ENCODE results near the gene XG. TPM values are rescaled to one million over a fixed set of nuclear protein-coding genes. Genes with fewer than 3 reads are reported as not detected.
"Not testable (repeated sequence)": the region's sequence is repeated elsewhere in the genome, so short reads cannot be mapped to it uniquely, and the experiment has no call there.

Gene XG
- total RNA-seq, 1 donor from 2014 or later, result not detected

- Mint-ChIP-seq H3K27ac (no peak overlapping the region), H3K4me3 (no peak overlapping the region), H3K36me3 (ENCODE audit: low read depth) (peaks cover 79% of the 10 kb centered on the region), H3K4me1 (peaks cover 2% of the 10 kb centered on the region), H3K27me3 (no peaks in the 10 kb centered on the region), H3K9me3 (no peaks in the 10 kb centered on the region)
- TF ChIP-seq, protein P1, sequence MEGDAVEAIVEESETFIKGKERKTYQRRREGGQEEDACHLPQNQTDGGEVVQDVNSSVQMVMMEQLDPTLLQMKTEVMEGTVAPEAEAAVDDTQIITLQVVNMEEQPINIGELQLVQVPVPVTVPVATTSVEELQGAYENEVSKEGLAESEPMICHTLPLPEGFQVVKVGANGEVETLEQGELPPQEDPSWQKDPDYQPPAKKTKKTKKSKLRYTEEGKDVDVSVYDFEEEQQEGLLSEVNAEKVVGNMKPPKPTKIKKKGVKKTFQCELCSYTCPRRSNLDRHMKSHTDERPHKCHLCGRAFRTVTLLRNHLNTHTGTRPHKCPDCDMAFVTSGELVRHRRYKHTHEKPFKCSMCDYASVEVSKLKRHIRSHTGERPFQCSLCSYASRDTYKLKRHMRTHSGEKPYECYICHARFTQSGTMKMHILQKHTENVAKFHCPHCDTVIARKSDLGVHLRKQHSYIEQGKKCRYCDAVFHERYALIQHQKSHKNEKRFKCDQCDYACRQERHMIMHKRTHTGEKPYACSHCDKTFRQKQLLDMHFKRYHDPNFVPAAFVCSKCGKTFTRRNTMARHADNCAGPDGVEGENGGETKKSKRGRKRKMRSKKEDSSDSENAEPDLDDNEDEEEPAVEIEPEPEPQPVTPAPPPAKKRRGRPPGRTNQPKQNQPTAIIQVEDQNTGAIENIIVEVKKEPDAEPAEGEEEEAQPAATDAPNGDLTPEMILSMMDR (IDR thresholded peaks at IDR 0.05), result no peak
- no peak for ATAC-seq (ENCODE audit: low read depth)
- no peak for DNase-seq
- ChIA-PET POLR2A (no interaction called here), CTCF (no interaction called here)
- intact Hi-C loops (cut with micrococcal nuclease), result no loop called here
These were observed 31.9 kb upstream of the XG start for GRCh38 chrX:2719774-2720447.

GRCh38 chrX:2723286-2723879 lies 28.5 kb upstream of the XG start:
- CTCF ChIA-PET, result no interaction called here
- DNase-seq (no peak), ATAC-seq (ENCODE audit: low read depth) (no peak)
- Mint-ChIP-seq H3K4me3 (no peak overlapping the region), H3K36me3 (ENCODE audit: low read depth) (peaks cover 78% of the 10 kb centered on the region), H3K27ac (no peak overlapping the region), H3K9me3 (no peaks in the 10 kb centered on the region), H3K4me1 (no peaks in the 10 kb centered on the region), H3K27me3 (no peaks in the 10 kb centered on the region)
- TF ChIP-seq, protein P1 (IDR thresholded peaks at IDR 0.05), result no peak
- POLR2A ChIA-PET, result no interaction called here
- intact Hi-C loops (cut with micrococcal nuclease), result no loop called here

DNA sequence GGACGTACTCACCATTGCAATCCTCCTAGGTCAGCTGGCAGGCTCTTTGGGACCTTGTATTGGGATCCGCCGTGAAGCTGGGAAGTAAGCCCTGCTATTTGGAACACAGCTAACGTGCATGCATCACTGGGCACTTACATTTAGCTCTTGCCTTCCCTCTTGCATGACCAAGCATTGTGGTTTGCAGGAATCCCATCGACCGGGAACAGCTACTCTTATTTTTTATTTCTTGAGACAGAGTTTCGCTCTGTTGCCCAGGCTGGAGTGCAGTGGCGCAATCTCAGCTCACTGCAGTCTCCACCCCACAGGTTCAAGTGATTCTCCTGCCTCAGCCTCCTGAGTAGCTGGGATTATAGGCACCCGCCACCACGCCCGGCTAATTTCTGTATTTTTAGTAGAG lies 24.6 kb upstream of the XG start:
- peaks cover 82% of the 10 kb centered on the region for H3K36me3 Mint-ChIP-seq (ENCODE audit: low read depth)
- ATAC-seq (ENCODE audit: low read depth); H3K27ac Mint-ChIP-seq; CTCF ChIA-PET; H3K9me3 Mint-ChIP-seq; DNase-seq; H3K27me3 Mint-ChIP-seq; H3K4me1 Mint-ChIP-seq; POLR2A ChIA-PET; H3K4me3 Mint-ChIP-seq: not testable (repeated sequence)
- intact Hi-C loops (cut with micrococcal nuclease), result loop anchor here (5.0 kb wide), 1 partner anchor 35 kb away; the partner anchor contains the start of gene CD99

- intact Hi-C loops (cut with micrococcal nuclease), result no loop called here
- Mint-ChIP-seq H3K27ac (no peak overlapping the region), H3K4me3 (no peak overlapping the region), H3K4me1 (no peaks in the 10 kb centered on the region), H3K36me3 (ENCODE audit: low read depth) (peaks cover 78% of the 10 kb centered on the region), H3K27me3 (no peaks in the 10 kb centered on the region), H3K9me3 (no peaks in the 10 kb centered on the region)
- POLR2A ChIA-PET, result no interaction called here
- CTCF ChIA-PET, result no interaction called here
- ATAC-seq (ENCODE audit: low read depth), result no peak
- TF ChIP-seq, protein P1 (IDR thresholded peaks at IDR 0.05), result no peak
- DNase-seq, result no peak
These were observed 19.8 kb upstream of the XG start for GRCh38 chrX:2732076-2732475.

DNA sequence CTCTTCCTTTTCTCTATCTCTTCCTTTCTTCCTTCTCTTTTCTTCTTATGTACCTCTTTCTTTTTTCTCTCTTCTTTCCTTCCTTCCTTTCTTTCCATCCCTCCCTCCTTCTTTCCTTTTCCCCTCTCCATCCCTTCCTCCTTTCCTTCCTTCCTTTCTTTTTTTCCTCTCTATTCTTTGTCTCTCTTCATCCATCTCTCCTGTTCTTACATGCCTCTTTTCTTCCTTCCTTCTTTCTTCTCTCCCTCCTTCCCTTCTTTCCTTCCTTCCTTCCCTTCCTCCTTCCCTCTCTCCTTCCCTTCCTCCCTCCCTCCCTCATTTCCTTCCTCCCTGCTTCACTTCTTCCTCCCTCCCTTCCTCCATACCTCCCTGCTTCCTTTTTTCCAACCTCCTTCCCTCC lies 19.2 kb upstream of the XG start:
- no peaks in the 10 kb centered on the region for H3K4me1 Mint-ChIP-seq
- H3K9me3 Mint-ChIP-seq, result no peaks in the 10 kb centered on the region
- no peak overlapping the region for H3K4me3 Mint-ChIP-seq
- ATAC-seq (ENCODE audit: low read depth) (no peak), DNase-seq (no peak)
- intact Hi-C loops (cut with micrococcal nuclease), result no loop called here
- ChIA-PET CTCF (no interaction called here), POLR2A (no interaction called here)
- H3K27me3 Mint-ChIP-seq, result no peaks in the 10 kb centered on the region
- H3K36me3 Mint-ChIP-seq (ENCODE audit: low read depth), result peaks cover 74% of the 10 kb centered on the region
- TF ChIP-seq, protein P1 (IDR thresholded peaks at IDR 0.05), result no peak
- H3K27ac Mint-ChIP-seq, result no peak overlapping the region

All from activated B cell treated with CpG ODN at 0.5 μM for 24 hours (primary cell).